ELR (cell line): Measurements from ENCODE around the gene PYURF.

Source experiments
- DNase-seq: peaks from one replicate; pipeline ENCODE4 v3.0.0-alpha.2; 2015; ENCODE audit warnings: low read depth

The PYURF gene

GRCh38 chr4:88511236-88511635 lies 12.3 kb downstream of the PYURF start:
- no peak for DNase-seq

GRCh38 chr4:88503344-88503743 lies 20.2 kb downstream of the PYURF start:
- no peak for DNase-seq

- no peak for DNase-seq
Observed at GRCh38 chr4:88497859-88498409, 25.6 kb downstream of the PYURF start.

GRCh38 chr4:88489100-88489761 lies 34.3 kb downstream of the PYURF start:
- no peak for DNase-seq

GRCh38 chr4:88481537-88481936 lies 42.0 kb downstream of the PYURF start:
- no peak for DNase-seq

GRCh38 chr4:88478247-88478646 lies 45.3 kb downstream of the PYURF start:
- DNase-seq, result no peak

- no peak for DNase-seq
Observed at GRCh38 chr4:88477229-88477860, 46.2 kb downstream of the PYURF start.
